ENCODE results near the gene SPATA7. TPM values are rescaled to one million over a fixed set of nuclear protein-coding genes. Genes with fewer than 3 reads are reported as not detected.

The SPATA7 gene
- total RNA-seq, 1 experiment from 2014 or later = 8.0 TPM

- no peaks in the 10 kb centered on the region for H3K27me3 Mint-ChIP-seq (ENCODE audit: low read depth)
- POLR2A ChIA-PET = no interaction called here
- TF ChIP-seq, protein P1, sequence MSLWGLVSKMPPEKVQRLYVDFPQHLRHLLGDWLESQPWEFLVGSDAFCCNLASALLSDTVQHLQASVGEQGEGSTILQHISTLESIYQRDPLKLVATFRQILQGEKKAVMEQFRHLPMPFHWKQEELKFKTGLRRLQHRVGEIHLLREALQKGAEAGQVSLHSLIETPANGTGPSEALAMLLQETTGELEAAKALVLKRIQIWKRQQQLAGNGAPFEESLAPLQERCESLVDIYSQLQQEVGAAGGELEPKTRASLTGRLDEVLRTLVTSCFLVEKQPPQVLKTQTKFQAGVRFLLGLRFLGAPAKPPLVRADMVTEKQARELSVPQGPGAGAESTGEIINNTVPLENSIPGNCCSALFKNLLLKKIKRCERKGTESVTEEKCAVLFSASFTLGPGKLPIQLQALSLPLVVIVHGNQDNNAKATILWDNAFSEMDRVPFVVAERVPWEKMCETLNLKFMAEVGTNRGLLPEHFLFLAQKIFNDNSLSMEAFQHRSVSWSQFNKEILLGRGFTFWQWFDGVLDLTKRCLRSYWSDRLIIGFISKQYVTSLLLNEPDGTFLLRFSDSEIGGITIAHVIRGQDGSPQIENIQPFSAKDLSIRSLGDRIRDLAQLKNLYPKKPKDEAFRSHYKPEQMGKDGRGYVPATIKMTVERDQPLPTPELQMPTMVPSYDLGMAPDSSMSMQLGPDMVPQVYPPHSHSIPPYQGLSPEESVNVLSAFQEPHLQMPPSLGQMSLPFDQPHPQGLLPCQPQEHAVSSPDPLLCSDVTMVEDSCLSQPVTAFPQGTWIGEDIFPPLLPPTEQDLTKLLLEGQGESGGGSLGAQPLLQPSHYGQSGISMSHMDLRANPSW (CRISPR knock-in tag; conservative IDR thresholded peaks at IDR 0.05; ENCODE audit: low read depth) = no peak
- CTCF ChIA-PET = no interaction called here
- H3K9me3 Mint-ChIP-seq = no peaks in the 10 kb centered on the region
- DNase-seq (ENCODE audit: low spot score) = no peak
- ATAC-seq = no peak
- no peak overlapping the region for H3K4me3 Mint-ChIP-seq
- H3K27ac Mint-ChIP-seq = no peak overlapping the region
- H3K4me1 Mint-ChIP-seq = peaks cover 29% of the 10 kb centered on the region
- peaks cover 12% of the 10 kb centered on the region for H3K36me3 Mint-ChIP-seq
These were observed 93.5 kb downstream of the SPATA7 start for GRCh38 chr14:88478931-88479330.

GRCh38 chr14:88479574-88479987 is 94.1 kb downstream of the SPATA7 start:
- no peak overlapping the region for H3K27ac Mint-ChIP-seq
- H3K27me3 Mint-ChIP-seq (ENCODE audit: low read depth) = no peaks in the 10 kb centered on the region
- H3K4me3 Mint-ChIP-seq = no peak overlapping the region
- H3K9me3 Mint-ChIP-seq = no peaks in the 10 kb centered on the region
- POLR2A ChIA-PET = no interaction called here
- H3K36me3 Mint-ChIP-seq = peaks cover 12% of the 10 kb centered on the region
- DNase-seq (ENCODE audit: low spot score) (no peak), ATAC-seq (no peak)
- CTCF ChIA-PET = interaction anchor here (0.7 kb wide), 1 partner anchor 291 kb away, joined by 3 read pairs; no protein-coding TSS in a partner anchor
- H3K4me1 Mint-ChIP-seq = peaks cover 29% of the 10 kb centered on the region
- TF ChIP-seq ZBTB21 (CRISPR knock-in tag; IDR thresholded peaks at IDR 0.05; ENCODE audit: borderline replicate concordance) (no peak), NR2C2 (CRISPR knock-in tag; IDR thresholded peaks at IDR 0.05) (no peak), NFE2L1 (CRISPR knock-in tag; IDR thresholded peaks at IDR 0.05) (no peak), MLX (CRISPR knock-in tag; IDR thresholded peaks at IDR 0.05) (no peak), SMAD3 (CRISPR knock-in tag; IDR thresholded peaks at IDR 0.05; ENCODE audit: borderline replicate concordance) (no peak), JUN (CRISPR knock-in tag; IDR thresholded peaks at IDR 0.05) (no peak), AR (CRISPR knock-in tag; IDR thresholded peaks at IDR 0.05) (no peak), ZNF219 (CRISPR knock-in tag; IDR thresholded peaks at IDR 0.05; ENCODE audit: borderline replicate concordance) (no peak), OVOL2 (CRISPR knock-in tag; IDR thresholded peaks at IDR 0.05; ENCODE audit: borderline replicate concordance) (no peak), ZNF121 (CRISPR knock-in tag; IDR thresholded peaks at IDR 0.05) (no peak), NR3C1 (CRISPR knock-in tag; conservative IDR thresholded peaks at IDR 0.05; ENCODE audit: low read depth) (no peak), USF1 (CRISPR knock-in tag; IDR thresholded peaks at IDR 0.05) (no peak)
- TF ChIP-seq, protein P2, sequence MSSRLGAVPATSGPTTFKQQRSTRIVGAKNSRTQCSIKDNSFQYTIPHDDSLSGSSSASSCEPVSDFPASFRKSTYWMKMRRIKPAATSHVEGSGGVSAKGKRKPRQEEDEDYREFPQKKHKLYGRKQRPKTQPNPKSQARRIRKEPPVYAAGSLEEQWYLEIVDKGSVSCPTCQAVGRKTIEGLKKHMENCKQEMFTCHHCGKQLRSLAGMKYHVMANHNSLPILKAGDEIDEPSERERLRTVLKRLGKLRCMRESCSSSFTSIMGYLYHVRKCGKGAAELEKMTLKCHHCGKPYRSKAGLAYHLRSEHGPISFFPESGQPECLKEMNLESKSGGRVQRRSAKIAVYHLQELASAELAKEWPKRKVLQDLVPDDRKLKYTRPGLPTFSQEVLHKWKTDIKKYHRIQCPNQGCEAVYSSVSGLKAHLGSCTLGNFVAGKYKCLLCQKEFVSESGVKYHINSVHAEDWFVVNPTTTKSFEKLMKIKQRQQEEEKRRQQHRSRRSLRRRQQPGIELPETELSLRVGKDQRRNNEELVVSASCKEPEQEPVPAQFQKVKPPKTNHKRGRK (CRISPR knock-in tag; IDR thresholded peaks at IDR 0.05; ENCODE audit: borderline replicate concordance) = no peak
- TF ChIP-seq, protein P1 (CRISPR knock-in tag; conservative IDR thresholded peaks at IDR 0.05; ENCODE audit: low read depth) = no peak
- TF ChIP-seq, protein P3, sequence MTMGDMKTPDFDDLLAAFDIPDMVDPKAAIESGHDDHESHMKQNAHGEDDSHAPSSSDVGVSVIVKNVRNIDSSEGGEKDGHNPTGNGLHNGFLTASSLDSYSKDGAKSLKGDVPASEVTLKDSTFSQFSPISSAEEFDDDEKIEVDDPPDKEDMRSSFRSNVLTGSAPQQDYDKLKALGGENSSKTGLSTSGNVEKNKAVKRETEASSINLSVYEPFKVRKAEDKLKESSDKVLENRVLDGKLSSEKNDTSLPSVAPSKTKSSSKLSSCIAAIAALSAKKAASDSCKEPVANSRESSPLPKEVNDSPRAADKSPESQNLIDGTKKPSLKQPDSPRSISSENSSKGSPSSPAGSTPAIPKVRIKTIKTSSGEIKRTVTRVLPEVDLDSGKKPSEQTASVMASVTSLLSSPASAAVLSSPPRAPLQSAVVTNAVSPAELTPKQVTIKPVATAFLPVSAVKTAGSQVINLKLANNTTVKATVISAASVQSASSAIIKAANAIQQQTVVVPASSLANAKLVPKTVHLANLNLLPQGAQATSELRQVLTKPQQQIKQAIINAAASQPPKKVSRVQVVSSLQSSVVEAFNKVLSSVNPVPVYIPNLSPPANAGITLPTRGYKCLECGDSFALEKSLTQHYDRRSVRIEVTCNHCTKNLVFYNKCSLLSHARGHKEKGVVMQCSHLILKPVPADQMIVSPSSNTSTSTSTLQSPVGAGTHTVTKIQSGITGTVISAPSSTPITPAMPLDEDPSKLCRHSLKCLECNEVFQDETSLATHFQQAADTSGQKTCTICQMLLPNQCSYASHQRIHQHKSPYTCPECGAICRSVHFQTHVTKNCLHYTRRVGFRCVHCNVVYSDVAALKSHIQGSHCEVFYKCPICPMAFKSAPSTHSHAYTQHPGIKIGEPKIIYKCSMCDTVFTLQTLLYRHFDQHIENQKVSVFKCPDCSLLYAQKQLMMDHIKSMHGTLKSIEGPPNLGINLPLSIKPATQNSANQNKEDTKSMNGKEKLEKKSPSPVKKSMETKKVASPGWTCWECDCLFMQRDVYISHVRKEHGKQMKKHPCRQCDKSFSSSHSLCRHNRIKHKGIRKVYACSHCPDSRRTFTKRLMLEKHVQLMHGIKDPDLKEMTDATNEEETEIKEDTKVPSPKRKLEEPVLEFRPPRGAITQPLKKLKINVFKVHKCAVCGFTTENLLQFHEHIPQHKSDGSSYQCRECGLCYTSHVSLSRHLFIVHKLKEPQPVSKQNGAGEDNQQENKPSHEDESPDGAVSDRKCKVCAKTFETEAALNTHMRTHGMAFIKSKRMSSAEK (CRISPR knock-in tag; IDR thresholded peaks at IDR 0.05; ENCODE audit: borderline replicate concordance) = no peak
- TF ChIP-seq, protein P4, sequence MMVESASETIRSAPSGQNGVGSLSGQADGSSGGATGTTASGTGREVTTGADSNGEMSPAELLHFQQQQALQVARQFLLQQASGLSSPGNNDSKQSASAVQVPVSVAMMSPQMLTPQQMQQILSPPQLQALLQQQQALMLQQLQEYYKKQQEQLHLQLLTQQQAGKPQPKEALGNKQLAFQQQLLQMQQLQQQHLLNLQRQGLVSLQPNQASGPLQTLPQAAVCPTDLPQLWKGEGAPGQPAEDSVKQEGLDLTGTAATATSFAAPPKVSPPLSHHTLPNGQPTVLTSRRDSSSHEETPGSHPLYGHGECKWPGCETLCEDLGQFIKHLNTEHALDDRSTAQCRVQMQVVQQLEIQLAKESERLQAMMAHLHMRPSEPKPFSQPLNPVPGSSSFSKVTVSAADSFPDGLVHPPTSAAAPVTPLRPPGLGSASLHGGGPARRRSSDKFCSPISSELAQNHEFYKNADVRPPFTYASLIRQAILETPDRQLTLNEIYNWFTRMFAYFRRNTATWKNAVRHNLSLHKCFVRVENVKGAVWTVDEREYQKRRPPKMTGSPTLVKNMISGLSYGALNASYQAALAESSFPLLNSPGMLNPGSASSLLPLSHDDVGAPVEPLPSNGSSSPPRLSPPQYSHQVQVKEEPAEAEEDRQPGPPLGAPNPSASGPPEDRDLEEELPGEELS (CRISPR knock-in tag; IDR thresholded peaks at IDR 0.05) = no peak

Measured in WTC11 (cell line).